Urinary bladder (tissue), 4 donors: ENCODE results near the gene AFF3. TPM values are rescaled to one million over a fixed set of nuclear protein-coding genes. Genes with fewer than 3 reads are reported as not detected.

ENCODE experiments used
- DNase-seq: peaks from one replicate; pipeline ENCODE4 v3.0.0-alpha.2; 2015; ENCODE audit errors: extremely low spot score
- H3K27ac ChIP-seq: one replicate; pipeline ENCODE4 v1.5.1; 2013; ENCODE audit warnings: low read depth, mild to moderate bottlenecking, moderate library complexity
- H3K36me3 ChIP-seq: one replicate; pipeline ENCODE4 v1.6.1; 2013; ENCODE audit warnings: mild to moderate bottlenecking, moderate library complexity; ENCODE audit not compliant: insufficient read depth
- H3K4me1 ChIP-seq: one replicate; pipeline ENCODE4 v1.6.1; 2013; ENCODE audit warnings: mild to moderate bottlenecking, moderate library complexity; ENCODE audit not compliant: insufficient read depth
- H3K4me3 ChIP-seq: one replicate; pipeline ENCODE4 v1.5.1; 2013; ENCODE audit warnings: low read depth, low read length
- WGBS: extraction: QIAGEN DNeasy Blood & Tissue Kit; methylation state at CpG from one replicate; pipeline ENCODE4 v1.1.7; 2013; 5-methylcytosine and 5-hydroxymethylcytosine counted together
- polyA plus RNA-seq: library from polyadenylated mRNA; stranded (reverse); fragments of 200-250 nt; gene quantifications from one replicate; pipeline ENCODE4 v1.2.3, GENCODE V29; 2013
- total RNA-seq: library from RNA; depleted of rRNA; stranded (reverse); fragments of >200 nt; gene quantifications from one replicate; pipeline ENCODE4 v1.2.3, GENCODE V29; 2014
- donor health status: healthy with polysubstance abuse.
- donor health status: healthy.

AFF3 gene
- total and polyA plus RNA-seq, 2 donors, result 15.1 to 43.5 TPM

- 90% methylated on average over 5 of the region's 5 CpGs for WGBS
Observed at GRCh38 chr2:99899058-99899855, 243.1 kb downstream of the AFF3 start.

GRCh38 chr2:99898336-99899048, 243.9 kb downstream of the AFF3 start:
- DNase-seq, result no peak
- Histone ChIP-seq H3K4me1 (no peaks in the 10 kb centered on the region), H3K27ac (no peak overlapping the region), H3K36me3 (no peaks in the 10 kb centered on the region), H3K4me3 (no peak overlapping the region)
- WGBS, result 92% methylated on average over 12 of the region's 12 CpGs

More at GRCh38 chr2:99899058-99899855, 243.1 kb downstream of the AFF3 start:
- DNase-seq, result no peak
- Histone ChIP-seq H3K36me3 (no peaks in the 10 kb centered on the region), H3K4me3 (no peak overlapping the region), H3K4me1 (no peaks in the 10 kb centered on the region), H3K27ac (no peak overlapping the region)

- no peaks in the 10 kb centered on the region for H3K4me1 ChIP-seq
- H3K36me3 ChIP-seq, result no peaks in the 10 kb centered on the region
- H3K27ac ChIP-seq, result no peak overlapping the region
- no peak for DNase-seq
- 94% methylated on average over 7 of the region's 7 CpGs for WGBS
- no peak overlapping the region for H3K4me3 ChIP-seq
Observed at GRCh38 chr2:99891428-99891780, 251.0 kb downstream of the AFF3 start.

GRCh38 chr2:99890568-99891427, 251.6 kb downstream of the AFF3 start:
- H3K4me3 ChIP-seq, result no peak overlapping the region
- no peak overlapping the region for H3K27ac ChIP-seq
- DNase-seq, result no peak
- no peaks in the 10 kb centered on the region for H3K36me3 ChIP-seq
- H3K4me1 ChIP-seq, result no peaks in the 10 kb centered on the region
- 85% methylated on average over 10 of the region's 10 CpGs for WGBS

- 73% methylated on average over 5 of the region's 5 CpGs for WGBS
- Histone ChIP-seq H3K4me1 (no peaks in the 10 kb centered on the region), H3K36me3 (no peaks in the 10 kb centered on the region), H3K4me3 (no peak overlapping the region), H3K27ac (no peak overlapping the region)
- DNase-seq, result no peak
Observed at GRCh38 chr2:99888617-99889016, 253.8 kb downstream of the AFF3 start.

GRCh38 chr2:99886418-99886817, 256.0 kb downstream of the AFF3 start:
- no peak for DNase-seq
- no peak overlapping the region for H3K4me3 ChIP-seq
- no peak overlapping the region for H3K27ac ChIP-seq
- H3K36me3 ChIP-seq, result no peaks in the 10 kb centered on the region
- H3K4me1 ChIP-seq, result no peaks in the 10 kb centered on the region
- 97% methylated on average over 3 of the region's 3 CpGs for WGBS

- no peak for DNase-seq
- Histone ChIP-seq H3K27ac (no peak overlapping the region), H3K36me3 (no peaks in the 10 kb centered on the region), H3K4me3 (no peak overlapping the region), H3K4me1 (no peaks in the 10 kb centered on the region)
- 79% methylated on average over 4 of the region's 4 CpGs for WGBS
Observed at GRCh38 chr2:99883358-99883757, 259.0 kb downstream of the AFF3 start.

- WGBS, result 19% methylated on average over 5 of the region's 5 CpGs
- no peaks in the 10 kb centered on the region for H3K36me3 ChIP-seq
- peak; percentile 90 for DNase-seq
- H3K4me1 ChIP-seq, result no peaks in the 10 kb centered on the region
- H3K27ac ChIP-seq, result no peak overlapping the region
- no peak overlapping the region for H3K4me3 ChIP-seq
Observed at GRCh38 chr2:99881901-99882591, 260.3 kb downstream of the AFF3 start.

- 84% methylated on average over 3 of the region's 3 CpGs for WGBS
- Histone ChIP-seq H3K4me3 (no peak overlapping the region), H3K27ac (no peak overlapping the region)
Observed at GRCh38 chr2:99880964-99881294, 261.5 kb downstream of the AFF3 start.

GRCh38 chr2:99880148-99880963, 262.0 kb downstream of the AFF3 start:
- Histone ChIP-seq H3K27ac (no peak overlapping the region), H3K36me3 (no peaks in the 10 kb centered on the region), H3K4me3 (no peak overlapping the region), H3K4me1 (no peaks in the 10 kb centered on the region)
- 90% methylated on average over 16 of the region's 16 CpGs for WGBS
- no peak for DNase-seq

More at GRCh38 chr2:99880964-99881294, 261.5 kb downstream of the AFF3 start:
- Histone ChIP-seq H3K4me1 (no peaks in the 10 kb centered on the region), H3K36me3 (no peaks in the 10 kb centered on the region)
- DNase-seq, result no peak

GRCh38 chr2:99879481-99879880, 262.9 kb downstream of the AFF3 start:
- H3K4me3 ChIP-seq, result no peak overlapping the region
- H3K36me3 ChIP-seq, result no peaks in the 10 kb centered on the region
- no peak for DNase-seq
- WGBS, result 53% methylated on average over 4 of the region's 4 CpGs
- no peaks in the 10 kb centered on the region for H3K4me1 ChIP-seq
- no peak overlapping the region for H3K27ac ChIP-seq

- DNase-seq, result no peak
- H3K27ac ChIP-seq, result no peak overlapping the region
- no peaks in the 10 kb centered on the region for H3K4me1 ChIP-seq
- WGBS, result 50% methylated on average over 5 of the region's 5 CpGs
- no peaks in the 10 kb centered on the region for H3K36me3 ChIP-seq
- no peak overlapping the region for H3K4me3 ChIP-seq
Observed at GRCh38 chr2:99878581-99879350, 263.6 kb downstream of the AFF3 start.
